Fibroblast of skin of back (primary cell): ENCODE measurements around the gene WDR44.
"Not testable (repeated sequence)": the region's sequence is repeated elsewhere in the genome, so short reads cannot be mapped to it uniquely, and the experiment has no call there.

ENCODE experiments used
- DNase-seq: peaks from one replicate; pipeline ENCODE4 v3.0.0-alpha.2; 2013

The WDR44 gene

GRCh38 chrX:118364261-118364660 lies 18.4 kb downstream of the WDR44 start:
- DNase-seq: no peak

DNA sequence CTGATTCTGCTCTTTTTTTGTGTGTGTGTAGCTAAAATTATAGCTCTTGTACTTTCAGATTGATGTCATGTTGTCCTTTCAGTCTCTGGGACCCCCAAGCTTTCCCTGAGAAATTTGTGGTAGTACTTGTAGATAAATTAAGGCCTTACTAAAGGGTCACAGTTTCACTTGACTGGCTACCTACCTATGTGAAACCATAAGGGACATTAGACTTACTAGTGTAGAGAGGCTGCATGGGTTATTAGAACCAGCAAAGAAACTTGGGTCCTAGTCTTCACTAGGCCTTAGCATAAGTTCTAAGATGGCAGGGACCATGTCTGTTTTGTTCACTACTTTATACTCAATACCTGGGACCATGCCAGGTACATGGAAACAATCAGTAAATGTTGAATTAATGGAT lies 21.4 kb downstream of the WDR44 start:
- DNase-seq: no peak

- no peak for DNase-seq
These were observed 22.5 kb downstream of the WDR44 start for GRCh38 chrX:118368398-118368797.

- peak; percentile 80 for DNase-seq
These were observed 25.2 kb downstream of the WDR44 start for GRCh38 chrX:118370921-118371624.

DNA sequence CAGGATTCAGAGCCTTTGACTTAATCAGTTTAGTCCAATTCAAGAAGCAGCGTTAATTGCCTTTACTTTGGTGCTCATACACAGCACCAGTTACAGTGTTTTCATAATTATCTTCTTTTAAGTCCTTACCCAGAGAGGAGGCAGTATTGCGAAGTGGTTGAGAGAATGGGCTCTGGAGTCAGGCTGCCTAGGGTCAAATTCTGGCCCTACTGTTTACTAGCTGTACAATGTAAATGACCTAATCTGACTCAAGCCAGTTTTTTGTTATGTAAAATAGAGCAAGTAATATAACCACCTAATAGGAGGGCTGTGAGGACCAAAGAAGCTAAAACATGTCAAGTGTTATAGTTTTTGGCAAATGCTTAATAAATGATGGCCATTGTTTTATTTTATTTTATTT lies 27.6 kb downstream of the WDR44 start:
- no peak for DNase-seq

GRCh38 chrX:118383120-118383519 lies 37.2 kb downstream of the WDR44 start:
- DNase-seq: no peak

GRCh38 chrX:118392716-118393115 lies 46.8 kb downstream of the WDR44 start:
- peak; percentile 1 for DNase-seq

DNA sequence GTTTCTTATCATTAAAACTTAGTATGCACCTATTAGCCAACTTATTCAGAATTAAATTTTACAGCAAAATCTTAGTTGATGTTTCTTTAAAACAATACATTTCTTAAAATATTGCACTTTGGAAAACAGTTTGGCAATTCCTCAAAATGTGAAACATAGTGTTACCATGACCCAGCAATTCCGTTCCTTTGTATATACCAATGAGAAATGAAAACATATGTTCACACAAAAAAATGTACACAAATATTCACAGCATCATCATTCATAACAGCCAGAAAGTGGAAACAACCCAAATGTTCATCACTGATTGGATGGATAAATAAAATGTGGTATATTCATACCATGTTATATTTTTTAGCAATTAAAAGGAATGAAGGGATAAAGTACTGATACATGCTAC lies 50.2 kb downstream of the WDR44 start:
- DNase-seq: peak; percentile 9

- no peak for DNase-seq
These were observed 72.9 kb downstream of the WDR44 start for GRCh38 chrX:118418811-118419251.

DNA sequence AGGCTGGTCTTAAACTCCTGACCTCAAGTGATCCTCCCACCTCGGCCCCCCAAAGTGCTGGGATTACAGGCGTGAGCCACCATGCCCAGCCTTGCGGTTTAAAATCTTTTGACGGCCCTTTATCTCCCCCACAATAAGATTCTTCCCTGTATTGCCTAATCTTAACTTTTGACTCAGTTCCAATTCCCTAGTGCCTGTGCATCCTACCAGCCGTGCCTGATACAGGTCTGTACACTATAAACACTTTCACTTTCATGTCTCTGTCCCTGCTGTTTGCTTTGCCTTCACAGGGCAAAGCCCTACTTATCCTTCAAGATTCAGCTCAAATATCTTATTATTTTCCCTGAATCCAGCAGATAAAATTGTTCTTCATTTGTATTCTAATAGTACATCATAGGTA lies 74.6 kb downstream of the WDR44 start:
- peak; percentile 0 for DNase-seq

GRCh38 chrX:118423558-118423957 lies 77.7 kb downstream of the WDR44 start:
- DNase-seq: no peak

DNA sequence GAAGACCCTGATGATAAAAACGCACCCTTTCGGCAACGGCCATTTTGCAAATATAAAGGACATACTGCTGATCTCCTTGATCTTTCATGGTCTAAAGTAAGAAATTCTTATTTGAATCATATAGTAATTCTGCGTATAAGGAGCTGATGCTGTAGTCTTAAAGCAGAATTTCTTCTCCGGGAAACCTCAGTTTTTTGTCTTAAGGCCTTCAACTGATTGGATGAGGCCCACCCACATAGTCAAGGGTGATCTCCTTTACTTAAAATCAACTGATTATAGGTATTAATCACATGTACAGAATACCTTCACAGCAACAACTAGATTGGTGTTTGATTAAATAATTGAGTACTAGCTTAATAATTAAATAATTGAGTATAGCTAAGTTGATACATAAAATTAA lies 86.9 kb downstream of the WDR44 start:
- DNase-seq: no peak

DNA sequence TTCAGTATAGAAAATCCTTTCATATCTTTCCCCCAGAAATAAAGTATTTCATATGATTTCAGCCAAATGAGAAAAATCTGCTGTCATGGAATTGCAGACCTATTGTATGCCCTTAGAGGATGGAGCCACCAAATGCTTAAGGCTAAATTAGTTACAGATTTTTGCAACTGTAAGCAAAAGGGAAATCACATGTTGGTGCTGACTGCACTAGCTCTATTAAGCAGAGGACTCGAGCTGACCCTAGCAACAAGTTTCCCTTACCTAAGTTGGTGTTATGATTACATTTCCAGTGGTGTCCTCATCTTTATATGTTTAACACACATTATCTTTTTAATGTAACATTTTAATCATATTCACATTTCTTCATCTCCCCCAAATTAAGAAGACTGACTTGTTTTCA lies 91.4 kb downstream of the WDR44 start:
- DNase-seq: no peak

GRCh38 chrX:118448273-118448783 lies 102.4 kb downstream of the WDR44 start:
- DNase-seq: peak; percentile 33

- no peak for DNase-seq
These were observed 109.1 kb downstream of the WDR44 start for GRCh38 chrX:118455013-118455412.

DNA sequence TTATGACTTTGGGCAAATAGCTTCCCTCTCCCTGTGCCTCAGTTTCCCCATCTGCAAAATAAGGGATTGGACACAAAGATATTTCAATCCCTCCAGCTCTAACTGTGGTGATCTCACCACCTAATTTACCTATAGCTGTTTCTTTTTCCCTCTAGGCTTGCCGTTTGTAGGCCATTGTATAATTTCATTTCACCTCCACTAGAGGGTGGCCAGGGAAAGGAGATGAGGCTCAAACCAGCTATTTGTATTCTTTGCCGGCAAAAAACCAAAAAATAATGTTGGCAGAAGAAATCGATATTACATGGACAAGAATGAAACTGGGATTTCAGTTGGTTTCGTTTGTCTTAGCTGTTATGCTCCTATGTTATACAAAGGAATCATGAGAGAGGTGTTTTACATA lies 113.6 kb downstream of the WDR44 start:
- peak; percentile 48 for DNase-seq

DNA sequence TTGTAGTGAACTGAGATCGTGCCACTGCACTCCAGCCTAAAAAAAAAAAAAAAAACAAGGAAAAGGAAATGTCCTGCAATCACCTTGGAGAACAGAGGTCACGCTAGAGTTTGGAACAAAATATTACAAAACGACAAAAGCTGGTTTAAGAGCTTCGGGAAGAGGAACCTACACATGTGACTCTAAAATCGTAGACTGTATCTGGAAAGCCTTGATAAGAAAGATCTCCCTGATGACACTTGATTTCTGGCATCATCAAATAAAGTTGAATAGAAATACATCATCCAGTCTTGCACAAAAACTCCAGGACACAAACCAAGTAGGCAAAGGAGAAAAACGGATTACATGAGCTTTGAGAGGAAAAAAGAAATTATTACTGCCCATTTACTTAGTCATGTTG lies 118.6 kb downstream of the WDR44 start:
- no peak for DNase-seq

DNA sequence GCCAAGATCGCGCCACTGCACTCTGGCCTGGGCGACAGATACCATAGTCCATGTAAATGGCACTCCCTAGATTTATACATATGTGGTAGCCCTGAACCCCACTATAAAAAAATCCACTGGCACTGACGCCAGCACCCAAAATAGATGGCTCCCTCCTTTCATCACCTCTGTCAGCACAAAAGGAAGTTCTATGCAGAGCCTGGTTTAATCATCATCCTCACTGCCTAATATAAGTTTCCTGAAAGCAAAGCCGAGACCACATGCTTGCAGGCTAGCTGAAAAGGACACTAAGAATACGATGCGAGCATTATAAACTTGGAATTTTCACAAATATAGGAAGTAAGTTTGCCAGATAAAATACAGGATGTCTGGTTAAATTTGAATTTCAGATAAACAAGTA lies 122.2 kb downstream of the WDR44 start:
- DNase-seq: no peak

GRCh38 chrX:118470721-118471347 lies 124.9 kb downstream of the WDR44 start:
- DNase-seq: not testable (repeated sequence)

- DNase-seq: no peak
These were observed 128.7 kb downstream of the WDR44 start for GRCh38 chrX:118474586-118474985.

- DNase-seq: no peak
These were observed 130.0 kb downstream of the WDR44 start for GRCh38 chrX:118475903-118476302.

GRCh38 chrX:118480172-118480571 lies 134.3 kb downstream of the WDR44 start:
- DNase-seq: no peak

GRCh38 chrX:118482384-118482783 lies 136.5 kb downstream of the WDR44 start:
- DNase-seq: not testable (repeated sequence)

DNA sequence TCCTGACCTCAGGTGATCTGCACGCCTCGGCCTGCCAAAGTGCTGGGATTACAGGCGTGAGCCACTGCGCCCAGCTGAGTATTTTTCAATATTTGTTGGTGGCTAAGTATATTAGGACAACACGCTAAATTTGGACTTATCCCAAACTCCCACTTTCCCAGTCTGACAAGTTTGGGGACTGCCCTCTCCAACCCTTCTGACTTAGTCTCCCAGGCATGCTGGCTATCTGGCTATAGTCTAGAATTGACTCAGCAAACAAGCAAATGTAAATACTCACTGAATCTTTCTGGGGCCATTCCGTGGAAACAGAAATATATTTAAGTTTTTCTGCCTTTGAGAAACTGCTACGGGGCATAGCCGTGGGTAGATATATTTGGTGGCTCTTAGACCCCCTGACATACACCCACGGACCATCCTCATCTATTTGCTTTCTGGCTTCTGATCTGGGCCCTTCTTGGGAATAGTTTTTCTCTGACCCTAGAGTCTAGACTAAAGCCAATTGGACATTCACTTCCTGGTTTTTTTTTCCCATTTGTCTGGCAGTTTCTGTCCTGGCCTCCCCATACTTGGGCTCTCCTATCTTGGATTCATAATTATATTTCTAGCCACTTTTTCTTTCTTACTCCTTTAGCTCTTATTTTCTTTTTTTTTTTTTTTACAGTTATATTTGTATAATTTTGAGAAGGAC lies 138.5 kb downstream of the WDR44 start:
- DNase-seq: peak; percentile 24
